Liver (tissue), 3 donors: ENCODE measurements around the gene ADGRF3.

Experiments
- CTCF ChIP-seq: fragments of 150-350 bp; IDR thresholded peaks from 2 replicates; pipeline ENCODE4 v1.5.1; 2017; ENCODE audit warnings: improper control_type of control experiment, low read depth, low read length; ENCODE audit not compliant: missing input control
- MAX ChIP-seq: IDR thresholded peaks from 2 replicates; pipeline ENCODE4 v1.6.1; 2016; ENCODE audit warnings: antibody characterized with exemption
- RXRA ChIP-seq, 2 donors: IDR thresholded peaks; 2 replicates each; pipeline ENCODE4 v1.6.1; 2017 to 2018; ENCODE audit warnings: antibody characterized with exemption in 2 of 2, mild to moderate bottlenecking in 1 of 2
- SP1 ChIP-seq: IDR thresholded peaks from 2 replicates; pipeline ENCODE4 v1.6.1; 2018; ENCODE audit warnings: antibody characterized with exemption, mild to moderate bottlenecking
- TAF1 ChIP-seq: conservative IDR thresholded peaks from 2 replicates; pipeline ENCODE4 v1.6.1; 2016; ENCODE audit warnings: antibody characterized with exemption, mild to moderate bottlenecking
- donor health status: healthy.
- donor health status: healthy.

- TF ChIP-seq MAX: no peak
- TF ChIP-seq CTCF: no peak
- no peak for TF ChIP-seq SP1
- TF ChIP-seq RXRA (IDR thresholded peaks at IDR 0.05): no peak
- TF ChIP-seq TAF1: no peak
These were observed 76.2 kb downstream of the ADGRF3 start for GRCh38 chr2:26270373-26270772.
